Tibial nerve (tissue), 4 donors: ENCODE measurements around the gene PRRC2C.

Experiments used
- CTCF ChIP-seq, 5 experiments: fragments of 200-600 bp in 3 of 5; fragments of 450-650 bp in 2 of 5; sonication (generic) in 3 of 5; IDR thresholded peaks; one replicate each; pipeline ENCODE4 v1.5.1; 2016 to 2019; ENCODE audit warnings: antibody characterized with exemption in 5 of 5, mild to moderate bottlenecking in 3 of 5, moderate library complexity in 2 of 5
- EP300 ChIP-seq, 2 donors: sonication (generic); formaldehyde crosslinking; IDR thresholded peaks; one replicate each; pipeline ENCODE4 v1.6.1; 2017; ENCODE audit warnings: antibody characterized with exemption in 2 of 2, mild to moderate bottlenecking in 1 of 2
- POLR2A ChIP-seq, 2 donors: fragments of 450-650 bp; IDR thresholded peaks; one replicate each; pipeline ENCODE4 v1.6.1; 2017; ENCODE audit warnings: antibody characterized with exemption in 2 of 2, mild to moderate bottlenecking in 2 of 2, moderate library complexity in 2 of 2

- TF ChIP-seq CTCF (IDR thresholded peaks at IDR 0.05) (no peak), POLR2A (IDR thresholded peaks at IDR 0.05) (no peak), EP300 (IDR thresholded peaks at IDR 0.05) (no peak)
Measured at GRCh38 chr1:171509191-171509590, 23.9 kb downstream of the PRRC2C start.
